Loucy (cell line): ENCODE measurements around the gene RASGRP2.

ENCODE experiments used
- H2AFZ ChIP-seq: fragments of 200-600 bp; sonication (generic); 2 replicates; pipeline ENCODE4 v1.6.0; 2016; ENCODE audit warnings: antibody characterized with exemption, mild to moderate bottlenecking, low read length, moderate library complexity
- H3F3A ChIP-seq: fragments of 200-600 bp; 2 replicates; pipeline ENCODE4 v1.6.0; 2016; ENCODE audit warnings: antibody characterized with exemption, low read depth, mild to moderate bottlenecking
- H3K27me3 ChIP-seq: fragments of 200-600 bp; sonication (generic); 2 replicates; pipeline ENCODE4 v1.6.1; 2014; ENCODE audit warnings: low read length, mild to moderate bottlenecking; ENCODE audit not compliant: insufficient read depth, poor library complexity, severe bottlenecking
- H3K36me3 ChIP-seq: fragments of 200-600 bp; sonication (generic); 2 replicates; pipeline ENCODE4 v1.6.1; 2016; ENCODE audit warnings: low read length; ENCODE audit not compliant: insufficient read depth
- H3K4me1 ChIP-seq: fragments of 200-600 bp; sonication (generic); 2 replicates; pipeline ENCODE4 v1.5.1; 2014; ENCODE audit warnings: low read length, mild to moderate bottlenecking; ENCODE audit not compliant: insufficient read depth, poor library complexity, severe bottlenecking
- H3K4me2 ChIP-seq: fragments of 200-600 bp; sonication (generic); 2 replicates; pipeline ENCODE4 v1.6.0; 2014; ENCODE audit warnings: antibody characterized with exemption, low read length, low read depth, mild to moderate bottlenecking; ENCODE audit not compliant: poor library complexity, severe bottlenecking
- H3K4me3 ChIP-seq: fragments of 200-600 bp; sonication (generic); 2 replicates; pipeline ENCODE4 v1.5.1; 2014; ENCODE audit warnings: low read length, mild to moderate bottlenecking, mixed read lengths; ENCODE audit not compliant: poor library complexity, severe bottlenecking
- H3K79me2 ChIP-seq: fragments of 200-600 bp; sonication (generic); 2 replicates; pipeline ENCODE4 v1.6.1; 2014; ENCODE audit warnings: low read length; ENCODE audit not compliant: insufficient read depth
- H3K9ac ChIP-seq: fragments of 200-600 bp; sonication (generic); 2 replicates; pipeline ENCODE4 v1.6.0; 2014; ENCODE audit warnings: mild to moderate bottlenecking, low read depth, low read length, moderate library complexity; ENCODE audit not compliant: poor library complexity, severe bottlenecking
- H3K9me2 ChIP-seq: fragments of 200-600 bp; sonication (generic); replicated peaks from 2 replicates; pipeline ENCODE4 v1.6.1; 2016; ENCODE audit warnings: low read depth, low read length, mixed read lengths
- H3K9me3 ChIP-seq: fragments of 200-600 bp; sonication (generic); 2 replicates; pipeline ENCODE4 v1.6.1; 2014; ENCODE audit warnings: mild to moderate bottlenecking, antibody characterized with exemption, low read length, low read depth; ENCODE audit not compliant: insufficient read depth
- H4K20me1 ChIP-seq: fragments of 200-600 bp; sonication (generic); 2 replicates; pipeline ENCODE4 v1.6.0; 2014; ENCODE audit warnings: antibody characterized with exemption, low read length, mild to moderate bottlenecking; ENCODE audit not compliant: insufficient read depth, poor library complexity, severe bottlenecking
- EZH2phosphoT487 ChIP-seq: fragments of 200-600 bp; IDR thresholded peaks from 2 replicates; pipeline ENCODE4 v1.6.1; 2018; ENCODE audit warnings: antibody characterized with exemption, mild to moderate bottlenecking, moderate library complexity, borderline replicate concordance
- TF ChIP-seq, protein P1 (sequence below): fragments of 200-600 bp; sonication (generic); conservative IDR thresholded peaks from 2 replicates; pipeline ENCODE4 v1.5.1; 2014; ENCODE audit warnings: mild to moderate bottlenecking, antibody characterized with exemption, low read length

The RASGRP2 gene

DNA sequence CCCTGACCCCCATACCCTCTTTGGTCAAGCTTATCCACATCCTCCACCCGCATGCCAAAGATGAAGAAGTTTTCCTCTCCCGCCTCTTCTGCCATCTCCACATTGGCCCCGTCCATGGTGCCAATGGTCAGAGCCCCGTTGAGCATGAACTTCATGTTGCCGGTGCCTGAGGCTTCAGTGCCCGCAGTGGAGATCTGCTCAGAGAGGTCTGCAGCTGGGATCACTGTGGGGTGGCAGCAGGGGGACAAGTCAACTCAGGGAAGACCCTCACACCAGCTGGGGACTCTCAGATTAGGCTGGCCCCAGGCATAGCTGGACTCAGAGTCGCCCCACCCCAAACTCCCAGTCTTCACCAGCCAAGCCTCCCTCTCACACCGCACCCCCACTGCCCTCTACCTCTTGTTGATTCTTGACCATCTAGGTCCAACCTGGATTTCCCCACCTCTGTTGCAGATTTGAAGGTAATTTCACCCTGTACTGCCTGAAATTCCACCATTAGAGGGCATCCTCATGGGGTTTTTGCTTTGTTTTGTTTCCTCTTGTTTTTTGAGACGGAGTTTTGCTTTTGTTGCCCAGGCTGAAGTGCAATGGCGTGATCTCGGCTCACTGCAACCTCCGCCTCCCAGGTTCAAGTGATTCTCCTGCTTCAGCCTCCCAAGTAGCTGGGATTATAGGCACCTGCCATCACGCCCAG lies 6.6 kb upstream of the RASGRP2 start:
- no peaks in the 10 kb centered on the region for H4K20me1 ChIP-seq
- H3K9me3 ChIP-seq, result no peaks in the 10 kb centered on the region
- H3K27me3 ChIP-seq, result no peaks in the 10 kb centered on the region
- peaks cover 17% of the 10 kb centered on the region for H3K4me1 ChIP-seq
- no peaks in the 10 kb centered on the region for H3K79me2 ChIP-seq
- H3K4me3 ChIP-seq, result no peak overlapping the region
- no peak overlapping the region for H3K9ac ChIP-seq
- H3K9me2 ChIP-seq, result no peaks in the 10 kb centered on the region
- H3K4me2 ChIP-seq, result no peak overlapping the region
- no peaks in the 10 kb centered on the region for H3K36me3 ChIP-seq
- H2AFZ ChIP-seq, result no peak overlapping the region
- H3F3A ChIP-seq, result no peaks in the 10 kb centered on the region
- TF ChIP-seq, protein P1, sequence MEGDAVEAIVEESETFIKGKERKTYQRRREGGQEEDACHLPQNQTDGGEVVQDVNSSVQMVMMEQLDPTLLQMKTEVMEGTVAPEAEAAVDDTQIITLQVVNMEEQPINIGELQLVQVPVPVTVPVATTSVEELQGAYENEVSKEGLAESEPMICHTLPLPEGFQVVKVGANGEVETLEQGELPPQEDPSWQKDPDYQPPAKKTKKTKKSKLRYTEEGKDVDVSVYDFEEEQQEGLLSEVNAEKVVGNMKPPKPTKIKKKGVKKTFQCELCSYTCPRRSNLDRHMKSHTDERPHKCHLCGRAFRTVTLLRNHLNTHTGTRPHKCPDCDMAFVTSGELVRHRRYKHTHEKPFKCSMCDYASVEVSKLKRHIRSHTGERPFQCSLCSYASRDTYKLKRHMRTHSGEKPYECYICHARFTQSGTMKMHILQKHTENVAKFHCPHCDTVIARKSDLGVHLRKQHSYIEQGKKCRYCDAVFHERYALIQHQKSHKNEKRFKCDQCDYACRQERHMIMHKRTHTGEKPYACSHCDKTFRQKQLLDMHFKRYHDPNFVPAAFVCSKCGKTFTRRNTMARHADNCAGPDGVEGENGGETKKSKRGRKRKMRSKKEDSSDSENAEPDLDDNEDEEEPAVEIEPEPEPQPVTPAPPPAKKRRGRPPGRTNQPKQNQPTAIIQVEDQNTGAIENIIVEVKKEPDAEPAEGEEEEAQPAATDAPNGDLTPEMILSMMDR, result peak; percentile 45
- no peak for TF ChIP-seq EZH2phosphoT487

DNA sequence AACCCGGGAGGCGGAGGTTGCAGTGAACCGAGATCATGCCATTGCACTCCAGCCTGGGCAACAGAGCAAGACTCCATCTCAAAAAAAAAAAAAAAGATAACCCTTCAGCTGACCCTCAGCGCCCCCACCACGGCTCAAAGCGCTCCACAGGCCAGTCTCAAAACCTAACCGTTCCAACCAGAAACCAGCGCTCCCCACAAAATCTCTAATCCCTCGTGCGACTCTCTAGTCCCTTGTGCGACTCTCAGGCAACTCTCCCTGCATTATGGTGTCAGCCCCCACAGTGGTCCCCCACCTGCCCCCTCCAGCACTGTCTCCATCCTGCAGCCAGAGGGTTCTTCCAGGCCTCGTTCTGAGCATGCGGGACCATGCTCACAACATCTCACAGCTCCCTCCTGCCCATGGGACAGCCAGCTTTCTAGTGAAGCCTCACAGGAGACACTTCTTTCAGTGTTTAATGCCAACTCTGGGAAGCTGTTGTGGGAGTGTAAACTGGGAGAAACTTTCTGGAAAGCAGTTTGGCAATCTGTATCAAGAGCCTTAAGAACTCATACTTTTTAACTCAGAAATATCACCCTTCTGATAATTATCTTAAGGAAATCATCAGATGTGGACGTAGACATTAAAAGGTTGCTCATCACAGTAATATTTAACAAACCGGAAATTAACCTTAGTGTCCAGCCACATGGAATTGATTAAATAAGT lies 4.2 kb upstream of the RASGRP2 start:
- H3K27me3 ChIP-seq, result no peaks in the 10 kb centered on the region
- peaks cover 4% of the 10 kb centered on the region for H3F3A ChIP-seq
- no peak overlapping the region for H3K4me3 ChIP-seq
- TF ChIP-seq, protein P1, result no peak
- no peak for TF ChIP-seq EZH2phosphoT487
- H3K4me2 ChIP-seq, result no peak overlapping the region
- H3K36me3 ChIP-seq, result no peaks in the 10 kb centered on the region
- H3K9me2 ChIP-seq, result no peaks in the 10 kb centered on the region
- peaks cover 32% of the 10 kb centered on the region for H3K4me1 ChIP-seq
- H2AFZ ChIP-seq, result no peak overlapping the region
- no peaks in the 10 kb centered on the region for H3K9me3 ChIP-seq
- H3K9ac ChIP-seq, result no peak overlapping the region
- H3K79me2 ChIP-seq, result peaks cover 10% of the 10 kb centered on the region; the same call in 1 of the 2 replicates
- H4K20me1 ChIP-seq, result no peaks in the 10 kb centered on the region

- H2AFZ ChIP-seq, result no peak overlapping the region
- H3K9me2 ChIP-seq, result no peaks in the 10 kb centered on the region
- peaks cover 4% of the 10 kb centered on the region for H3F3A ChIP-seq
- peaks cover 25% of the 10 kb centered on the region for H3K79me2 ChIP-seq
- peak overlapping the region; percentile 95 for H3K4me2 ChIP-seq
- no peaks in the 10 kb centered on the region for H3K27me3 ChIP-seq
- peaks cover 7% of the 10 kb centered on the region for H4K20me1 ChIP-seq
- peak overlapping the region; percentile 91 for H3K4me3 ChIP-seq
- H3K4me1 ChIP-seq, result peaks cover 46% of the 10 kb centered on the region
- H3K36me3 ChIP-seq, result no peaks in the 10 kb centered on the region
- peak overlapping the region; percentile 99 for H3K9ac ChIP-seq
- no peaks in the 10 kb centered on the region for H3K9me3 ChIP-seq
- TF ChIP-seq EZH2phosphoT487, result no peak
- TF ChIP-seq, protein P1, result no peak
These were observed 2.5 kb upstream of the RASGRP2 start for GRCh38 chr11:64746486-64746885.
